B cell (primary cell): Measurements from ENCODE around the gene NT5C1B. TPM values are rescaled to one million over a fixed set of nuclear protein-coding genes. Genes with fewer than 3 reads are reported as not detected.

Source experiments
- ATAC-seq: fragments of 200-7000 bp; cut with Tn5 transposase; one replicate; pipeline ENCODE4 v1.10.0; 2021; ENCODE audit warnings: low read depth, mild to moderate bottlenecking, moderate number of reproducible peaks, moderate library complexity
- CTCF ChIA-PET: fragments of 350-600 bp; sonication (Branson Sonifier 250); formaldehyde crosslinking; loops from one replicate; lab custom pipeline; 2021; ENCODE audit warnings: antibody characterized with exemption, inconsistent platforms; lab: Charles Lee
- POLR2A ChIA-PET: fragments of 350-600 bp; sonication (Branson Sonifier 250); formaldehyde crosslinking; loops from one replicate; lab custom pipeline; 2021; ENCODE audit warnings: antibody characterized with exemption; lab: Charles Lee
- DNase-seq: peaks from one replicate; pipeline ENCODE4 v3.0.0; 2013
- H2AFZ ChIP-seq: 2 replicates; pipeline ENCODE4 v1.6.1; 2012; ENCODE audit warnings: mild to moderate bottlenecking, low read depth, low read length; ENCODE audit not compliant: insufficient read depth, poor library complexity, severe bottlenecking
- H3K27ac ChIP-seq, 2 donors: 1 replicate in 1 of 2; 2 replicates in 1 of 2; pipeline ENCODE4 v1.5.1; 2012 to 2013; ENCODE audit warnings: low read length in 2 of 2, mild to moderate bottlenecking in 2 of 2, moderate library complexity in 1 of 2
- H3K27me3 ChIP-seq, 4 experiments: fragments of 200-600 bp in 1 of 4; sonication (generic) in 1 of 4; replicated peaks in 1 of 4; 1 replicate in 2 of 4; 2 replicates in 2 of 4; pipeline versions ENCODE4 v1.6.1 to v1.7.0; 2013 to 2016; ENCODE audit warnings: low read length in 3 of 4, mild to moderate bottlenecking in 2 of 4, mixed read lengths in 1 of 4, moderate library complexity in 1 of 4; ENCODE audit not compliant: insufficient read depth in 4 of 4, control insufficient read depth in 3 of 4; ENCODE audit errors: control extremely low read depth in 1 of 4
- H3K36me3 ChIP-seq, 2 experiments: replicated peaks in 1 of 2; 1 replicate in 1 of 2; 2 replicates in 1 of 2; pipeline versions ENCODE4 v1.6.1 to v1.7.1; 2013; ENCODE audit warnings: low read length in 1 of 2; ENCODE audit not compliant: insufficient read depth in 2 of 2, control insufficient read depth in 1 of 2; ENCODE audit errors: control extremely low read depth in 1 of 2, extremely low read depth in 1 of 2
- H3K4me1 ChIP-seq, 2 donors: fragments of 200-600 bp in 1 of 2; sonication (generic) in 1 of 2; 1 replicate in 1 of 2; 2 replicates in 1 of 2; pipeline versions ENCODE4 v1.5.1 to v1.6.1; 2013 to 2017; ENCODE audit warnings: low read length in 2 of 2; ENCODE audit not compliant: control insufficient read depth in 2 of 2, insufficient read depth in 2 of 2
- H3K4me2 ChIP-seq: replicated peaks from 2 replicates; pipeline ENCODE3; 2012; ENCODE audit warnings: mild to moderate bottlenecking, low read depth, low read length; ENCODE audit not compliant: poor library complexity, severe bottlenecking
- H3K4me3 ChIP-seq, 5 experiments: fragments of 200-600 bp in 1 of 5; sonication (generic) in 1 of 5; 1 replicate in 3 of 5; 2 replicates in 2 of 5; pipeline versions ENCODE4 v1.5.1 to v1.7.0; 2011 to 2016; ENCODE audit warnings: low read length in 4 of 5, mild to moderate bottlenecking in 4 of 5, low read depth in 2 of 5, control low read depth in 1 of 5, moderate library complexity in 1 of 5; ENCODE audit not compliant: insufficient read depth in 1 of 5; ENCODE audit errors: control extremely low read depth in 1 of 5, extremely low read depth in 1 of 5
- H3K79me2 ChIP-seq: fragments of 200-600 bp; sonication (generic); one replicate; pipeline ENCODE4 v1.6.0; 2016; ENCODE audit warnings: low read length; ENCODE audit not compliant: control insufficient read depth, insufficient read depth
- H3K9ac ChIP-seq: fragments of 200-600 bp; sonication (generic); 2 replicates; pipeline ENCODE4 v1.6.1; 2017; ENCODE audit warnings: mild to moderate bottlenecking, low read length, moderate library complexity
- H3K9me3 ChIP-seq, 3 donors: one replicate each; pipeline versions ENCODE4 v1.6.1 to v1.7.1; 2013; ENCODE audit warnings: low read length in 2 of 3; ENCODE audit not compliant: control insufficient read depth in 2 of 3, insufficient read depth in 1 of 3; ENCODE audit errors: control extremely low read depth in 1 of 3
- H4K20me1 ChIP-seq: 2 replicates; pipeline ENCODE4 v1.6.0; 2012; ENCODE audit warnings: mild to moderate bottlenecking, low read length; ENCODE audit not compliant: insufficient read depth, control insufficient read depth, poor library complexity, severe bottlenecking
- H3K27ac Mint-ChIP-seq: one replicate; pipeline ENCODE4 v1.8.0; 2021; ENCODE audit warnings: mixed read lengths
- H3K27me3 Mint-ChIP-seq: one replicate; pipeline ENCODE4 v1.8.0; 2021; ENCODE audit warnings: mixed read lengths
- H3K4me1 Mint-ChIP-seq: one replicate; pipeline ENCODE4 v1.8.0; 2021; ENCODE audit warnings: mixed read lengths
- H3K4me3 Mint-ChIP-seq: one replicate; pipeline ENCODE4 v1.8.0; 2021; ENCODE audit warnings: mixed read lengths
- H3K9me3 Mint-ChIP-seq: one replicate; pipeline ENCODE4 v1.8.0; 2022; ENCODE audit warnings: mixed read lengths; ENCODE audit not compliant: insufficient read depth
- CTCF ChIP-seq: fragments of 200-600 bp; IDR thresholded peaks from one replicate; pipeline ENCODE4 v1.8.0; 2022; ENCODE audit warnings: antibody characterized with exemption, mild to moderate bottlenecking
- EZH2 ChIP-seq: IDR thresholded peaks from 2 replicates; pipeline ENCODE4 v1.6.1; 2012; ENCODE audit warnings: borderline replicate concordance, low read depth, mild to moderate bottlenecking, moderate library complexity, low read length; ENCODE audit not compliant: insufficient read depth, poor library complexity, severe bottlenecking
- WGBS: methylation state at CpG from one replicate; pipeline ENCODE4 v1.1.5; 2013; ENCODE audit warnings: missing lambda C conversion rate; ENCODE audit not compliant: insufficient coverage; 5-methylcytosine and 5-hydroxymethylcytosine counted together
- intact Hi-C: fragments of 100-400 bp; cut with micrococcal nuclease; formaldehyde crosslinking; loops from one replicate; pipeline ENCODE4 v1.10.0; 2022
- polyA plus RNA-seq: library from polyadenylated mRNA; depleted of rRNA; stranded (reverse); fragments of >200 nt; gene quantifications from 2 replicates; pipeline ENCODE4 v1.2.3, GENCODE V29; 2012
- total RNA-seq, 2 donors: library from RNA; stranded (reverse); fragments of 120-200 nt in 1 of 2; gene quantifications; 1 replicate in 1 of 2; 2 replicates in 1 of 2; pipeline versions ENCODE4 v1.2.3 to v1.2.4, GENCODE V29; 2013 to 2022

Gene NT5C1B
- total and polyA plus RNA-seq, 2 donors (not counting 1 experiment from before 2014, with no cell fraction given) = not detected

- no peak overlapping the region for H3K27ac ChIP-seq
- Mint-ChIP-seq H3K4me3 (no peak overlapping the region), H3K4me1 (no peaks in the 10 kb centered on the region), H3K27ac (no peak overlapping the region), H3K27me3 (no peaks in the 10 kb centered on the region), H3K9me3 (no peaks in the 10 kb centered on the region)
- POLR2A ChIA-PET = no interaction called here
- no peak overlapping the region for H3K4me3 ChIP-seq
- no peaks in the 10 kb centered on the region for H4K20me1 ChIP-seq
- H3K79me2 ChIP-seq = no peaks in the 10 kb centered on the region
- peaks cover 2 to 12% (median 5%) of the 10 kb centered on the region in 3 donors for H3K9me3 ChIP-seq
- H3K4me1 ChIP-seq = no peaks in the 10 kb centered on the region
- WGBS = no CpG with 5 or more reads among the region's 3 CpGs
- no peak for ATAC-seq
- intact Hi-C loops = no loop called here
- no peak overlapping the region for H3K4me2 ChIP-seq
- TF ChIP-seq CTCF = no peak
- TF ChIP-seq EZH2 = no peak
- no peak for DNase-seq
- CTCF ChIA-PET = no interaction called here
- no peak overlapping the region for H2AFZ ChIP-seq
- no peaks in the 10 kb centered on the region for H3K27me3 ChIP-seq
- no peaks in the 10 kb centered on the region for H3K36me3 ChIP-seq
- no peak overlapping the region for H3K9ac ChIP-seq
Observed at GRCh38 chr2:18580606-18581005, 8.8 kb downstream of the NT5C1B start.

DNA sequence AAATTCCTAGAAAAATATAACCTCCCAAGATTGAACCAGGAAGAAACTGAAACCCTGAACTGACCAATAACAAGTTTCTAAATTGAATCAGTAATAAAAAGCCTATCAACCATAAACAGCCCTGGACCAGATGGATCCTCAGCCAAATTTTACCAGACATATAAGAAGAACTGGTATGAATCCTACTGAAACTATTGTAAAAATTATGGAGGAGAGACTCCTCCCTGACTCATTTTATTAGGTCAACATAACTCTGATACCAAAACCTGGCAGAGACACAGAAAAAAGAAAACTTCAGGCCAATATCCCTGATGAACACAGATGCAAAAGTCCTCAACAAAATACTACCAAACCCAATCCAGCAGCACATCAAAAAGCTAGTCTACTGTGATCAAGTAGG, 11.3 kb downstream of the NT5C1B start:
- H3K4me3 ChIP-seq = no peak overlapping the region
- Mint-ChIP-seq H3K4me3 (no peak overlapping the region), H3K27me3 (no peaks in the 10 kb centered on the region), H3K4me1 (no peaks in the 10 kb centered on the region), H3K27ac (no peak overlapping the region), H3K9me3 (no peaks in the 10 kb centered on the region)
- ChIA-PET CTCF (no interaction called here), POLR2A (no interaction called here)
- H3K27ac ChIP-seq = no peak overlapping the region
- ATAC-seq = no peak
- intact Hi-C loops = no loop called here
- H3K9ac ChIP-seq = no peak overlapping the region
- no peaks in the 10 kb centered on the region for H3K4me1 ChIP-seq
- no peaks in the 10 kb centered on the region for H3K79me2 ChIP-seq
- H2AFZ ChIP-seq = no peak overlapping the region
- H3K4me2 ChIP-seq = no peak overlapping the region
- peaks cover 0 to 5% (median 2%) of the 10 kb centered on the region in 3 donors for H3K9me3 ChIP-seq
- H3K27me3 ChIP-seq = no peaks in the 10 kb centered on the region
- no peaks in the 10 kb centered on the region for H3K36me3 ChIP-seq
- DNase-seq = no peak
- no peaks in the 10 kb centered on the region for H4K20me1 ChIP-seq
- no peak for TF ChIP-seq EZH2
- no peak for TF ChIP-seq CTCF
